22Rv1 (cell line): ENCODE data around the gene GAGE12J.

Experiments used
- CTCF ChIP-seq: fragments of 450-650 bp; IDR thresholded peaks from 2 replicates; pipeline ENCODE4 v1.5.1; 2017; ENCODE audit warnings: mild to moderate bottlenecking
- ZFX ChIP-seq: fragments of 450-650 bp; IDR thresholded peaks from 2 replicates; pipeline ENCODE4 v1.6.1; 2017; ENCODE audit warnings: antibody characterized with exemption, borderline replicate concordance

- TF ChIP-seq CTCF (no peak), ZFX (no peak)
These were observed 5.8 kb upstream of the GAGE12J start for GRCh38 chrX:49316085-49316484.
